ENCODE measurements around the gene SCLT1.

DNA sequence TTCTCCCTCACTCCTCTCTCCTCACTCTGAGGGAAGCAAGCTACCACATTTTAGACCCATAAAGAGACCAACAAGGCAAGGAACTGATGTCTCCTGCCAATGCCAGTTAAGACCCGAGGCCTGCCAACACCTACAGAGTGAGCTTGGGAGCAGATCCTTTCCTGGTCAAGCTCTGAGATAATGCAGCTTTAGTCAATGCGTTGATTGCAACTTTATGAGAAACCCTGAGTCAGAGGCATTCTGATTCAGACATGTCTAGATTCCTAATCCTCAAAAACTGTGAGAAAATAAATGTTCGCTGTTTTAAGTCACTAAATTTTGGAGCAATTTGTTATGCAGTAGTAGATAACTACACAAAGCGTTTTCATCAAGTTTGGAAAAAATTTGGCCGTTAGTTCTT is 168.4 kb downstream of the SCLT1 start:
- TF ChIP-seq, protein P1, sequence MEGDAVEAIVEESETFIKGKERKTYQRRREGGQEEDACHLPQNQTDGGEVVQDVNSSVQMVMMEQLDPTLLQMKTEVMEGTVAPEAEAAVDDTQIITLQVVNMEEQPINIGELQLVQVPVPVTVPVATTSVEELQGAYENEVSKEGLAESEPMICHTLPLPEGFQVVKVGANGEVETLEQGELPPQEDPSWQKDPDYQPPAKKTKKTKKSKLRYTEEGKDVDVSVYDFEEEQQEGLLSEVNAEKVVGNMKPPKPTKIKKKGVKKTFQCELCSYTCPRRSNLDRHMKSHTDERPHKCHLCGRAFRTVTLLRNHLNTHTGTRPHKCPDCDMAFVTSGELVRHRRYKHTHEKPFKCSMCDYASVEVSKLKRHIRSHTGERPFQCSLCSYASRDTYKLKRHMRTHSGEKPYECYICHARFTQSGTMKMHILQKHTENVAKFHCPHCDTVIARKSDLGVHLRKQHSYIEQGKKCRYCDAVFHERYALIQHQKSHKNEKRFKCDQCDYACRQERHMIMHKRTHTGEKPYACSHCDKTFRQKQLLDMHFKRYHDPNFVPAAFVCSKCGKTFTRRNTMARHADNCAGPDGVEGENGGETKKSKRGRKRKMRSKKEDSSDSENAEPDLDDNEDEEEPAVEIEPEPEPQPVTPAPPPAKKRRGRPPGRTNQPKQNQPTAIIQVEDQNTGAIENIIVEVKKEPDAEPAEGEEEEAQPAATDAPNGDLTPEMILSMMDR (IDR thresholded peaks at IDR 0.05) = no peak
- TF ChIP-seq POLR2A (IDR thresholded peaks at IDR 0.05) = no peak

Data from thyroid gland (tissue), 4 donors.